Brain microvascular endothelial cell (primary cell): Measurements from ENCODE around the gene WFDC6.

ENCODE experiments used
- DNase-seq: peaks from one replicate; pipeline ENCODE4 v3.0.0-alpha.2; 2020
- H3K27ac ChIP-seq: fragments of 250-450 bp; sonication (Bioruptor Pico); 2 replicates; pipeline ENCODE4 v1.5.1; 2020; ENCODE audit warnings: mild to moderate bottlenecking, moderate library complexity
- H3K27me3 ChIP-seq: fragments of 250-450 bp; sonication (Bioruptor Pico); replicated peaks from 2 replicates; pipeline ENCODE4 v1.5.1; 2020; ENCODE audit warnings: mild to moderate bottlenecking
- H3K36me3 ChIP-seq: fragments of 250-450 bp; sonication (Bioruptor Pico); replicated peaks from 2 replicates; pipeline ENCODE4 v1.5.1; 2020; ENCODE audit warnings: mild to moderate bottlenecking
- H3K4me3 ChIP-seq: 2 replicates; pipeline ENCODE4 v1.5.1; 2011; ENCODE audit warnings: low read depth, mild to moderate bottlenecking, control low read depth, low read length, moderate library complexity
- CTCF ChIP-seq: IDR thresholded peaks from 2 replicates; pipeline ENCODE4 v1.5.1; 2011; ENCODE audit warnings: low read depth, mild to moderate bottlenecking, moderate library complexity, low read length, control low read depth, inconsistent platforms; ENCODE audit errors: missing control alignments
- in situ Hi-C: cut with HindIII; loops from 2 replicates; pipeline ENCODE4 v1.10.0; 2017; ENCODE audit warnings: low sequenced_read_pairs, low pct_ligation_motif_present

WFDC6 gene

DNA sequence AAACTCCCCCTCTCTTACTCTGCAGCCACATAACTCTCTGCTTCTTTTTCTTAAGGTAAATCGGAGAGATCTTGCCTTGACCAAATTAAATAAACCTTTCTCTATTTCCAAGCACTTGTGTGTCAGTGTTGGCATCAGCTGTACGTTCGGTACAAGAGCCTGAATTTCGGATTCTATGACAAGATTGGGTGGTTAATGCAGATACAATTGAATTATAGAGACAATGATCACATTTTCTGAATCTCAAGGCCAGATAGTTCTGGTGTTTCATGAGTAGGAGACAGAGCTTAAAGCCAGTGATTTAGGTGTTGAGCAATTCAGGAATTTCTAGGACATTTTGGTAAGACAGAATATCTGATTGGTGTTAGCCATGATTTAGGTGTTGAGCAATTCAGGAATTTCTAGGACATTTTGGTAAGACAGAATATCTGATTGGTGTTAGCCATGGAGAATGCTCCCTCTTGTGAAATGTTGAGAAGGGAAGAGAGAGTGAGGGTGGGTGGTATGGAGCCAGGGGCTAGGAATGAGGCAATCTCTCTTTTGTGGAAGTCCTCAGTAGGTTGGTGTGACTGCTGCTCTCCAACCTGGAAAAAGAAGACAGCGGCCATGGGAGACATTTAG, 28.9 kb downstream of the WFDC6 start:
- Histone ChIP-seq H3K27me3 (no peaks in the 10 kb centered on the region), H3K36me3 (no peaks in the 10 kb centered on the region), H3K27ac (no peak overlapping the region), H3K4me3 (no peak overlapping the region)
- in situ Hi-C loops = no loop called here
- TF ChIP-seq CTCF = no peak
- DNase-seq = no peak

GRCh38 chr20:45509091-45509490, 30.2 kb downstream of the WFDC6 start:
- no peaks in the 10 kb centered on the region for H3K27me3 ChIP-seq
- in situ Hi-C loops = no loop called here
- no peaks in the 10 kb centered on the region for H3K36me3 ChIP-seq
- no peak overlapping the region for H3K4me3 ChIP-seq
- H3K27ac ChIP-seq = no peak overlapping the region
- no peak for TF ChIP-seq CTCF
- DNase-seq = no peak

DNA sequence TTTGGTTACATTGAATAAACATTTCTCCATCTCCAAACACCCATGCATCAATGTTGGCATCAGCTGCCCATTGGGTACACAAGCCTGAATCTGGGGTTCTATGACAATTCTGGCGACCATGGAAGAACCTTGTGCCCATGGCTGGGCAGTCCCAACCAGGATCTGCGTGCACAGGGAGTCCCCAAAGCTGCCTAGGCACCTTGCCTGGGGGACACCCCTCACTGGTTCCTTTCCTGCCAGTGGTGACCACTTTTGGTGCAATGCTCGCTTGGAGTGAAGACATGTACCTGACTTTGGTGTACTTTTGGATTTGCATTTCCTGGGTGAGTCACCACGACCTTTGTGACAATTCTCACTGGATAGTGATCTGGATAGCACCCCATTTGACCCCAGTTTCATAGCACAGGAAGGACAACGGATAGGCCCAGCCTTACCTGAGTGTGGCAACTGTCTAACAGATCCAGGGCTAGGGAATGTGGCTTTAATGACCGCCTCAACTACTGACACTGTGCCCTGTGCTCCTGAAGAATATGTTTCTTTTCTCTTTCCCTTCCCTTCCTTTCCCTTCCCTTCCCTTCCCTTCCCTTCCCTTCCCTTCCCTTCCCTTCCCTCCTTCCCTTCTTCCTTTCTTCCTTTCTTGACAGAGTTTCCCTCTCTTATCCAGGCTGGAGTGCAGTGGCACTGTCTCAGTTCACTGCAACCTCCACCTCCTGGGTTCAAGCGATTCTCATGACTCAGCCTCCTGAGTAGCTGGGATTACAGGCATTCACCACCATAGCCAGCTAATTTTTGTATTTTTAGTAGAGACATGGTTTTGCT, 31.0 kb downstream of the WFDC6 start:
- Histone ChIP-seq H3K27me3 (no peaks in the 10 kb centered on the region), H3K36me3 (no peaks in the 10 kb centered on the region), H3K4me3 (no peak overlapping the region), H3K27ac (no peak overlapping the region)
- TF ChIP-seq CTCF = no peak
- in situ Hi-C loops = no loop called here
- no peak for DNase-seq

GRCh38 chr20:45507011-45507820, 32.1 kb downstream of the WFDC6 start:
- Histone ChIP-seq H3K27me3 (no peaks in the 10 kb centered on the region), H3K4me3 (no peak overlapping the region), H3K27ac (no peak overlapping the region), H3K36me3 (no peaks in the 10 kb centered on the region)
- no peak for TF ChIP-seq CTCF
- in situ Hi-C loops = no loop called here
- no peak for DNase-seq

DNA sequence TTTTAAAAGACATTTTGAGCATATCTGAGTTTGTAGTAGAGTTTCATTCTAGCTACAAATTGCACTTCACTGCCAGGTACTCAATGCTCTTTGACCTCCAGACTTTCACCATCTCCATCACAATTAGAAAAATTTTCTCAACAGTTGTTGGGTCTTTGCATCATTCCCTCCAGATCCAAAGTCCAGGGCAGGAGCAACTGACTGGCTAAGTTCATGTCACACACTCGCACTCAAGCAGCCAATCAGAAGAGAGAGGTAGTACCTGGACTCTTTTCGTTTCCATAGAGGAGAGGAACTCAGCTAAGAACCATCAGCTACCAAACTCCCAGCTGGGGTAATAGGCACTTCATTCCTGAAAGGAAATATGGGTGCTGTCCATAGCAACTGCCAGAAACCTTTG, 32.9 kb downstream of the WFDC6 start:
- Histone ChIP-seq H3K27ac (no peak overlapping the region), H3K4me3 (no peak overlapping the region), H3K27me3 (no peaks in the 10 kb centered on the region), H3K36me3 (no peaks in the 10 kb centered on the region)
- DNase-seq = no peak
- in situ Hi-C loops = no loop called here
- TF ChIP-seq CTCF = no peak
